ENCODE measurements around the gene IL36RN.

- TF ChIP-seq, protein P1, sequence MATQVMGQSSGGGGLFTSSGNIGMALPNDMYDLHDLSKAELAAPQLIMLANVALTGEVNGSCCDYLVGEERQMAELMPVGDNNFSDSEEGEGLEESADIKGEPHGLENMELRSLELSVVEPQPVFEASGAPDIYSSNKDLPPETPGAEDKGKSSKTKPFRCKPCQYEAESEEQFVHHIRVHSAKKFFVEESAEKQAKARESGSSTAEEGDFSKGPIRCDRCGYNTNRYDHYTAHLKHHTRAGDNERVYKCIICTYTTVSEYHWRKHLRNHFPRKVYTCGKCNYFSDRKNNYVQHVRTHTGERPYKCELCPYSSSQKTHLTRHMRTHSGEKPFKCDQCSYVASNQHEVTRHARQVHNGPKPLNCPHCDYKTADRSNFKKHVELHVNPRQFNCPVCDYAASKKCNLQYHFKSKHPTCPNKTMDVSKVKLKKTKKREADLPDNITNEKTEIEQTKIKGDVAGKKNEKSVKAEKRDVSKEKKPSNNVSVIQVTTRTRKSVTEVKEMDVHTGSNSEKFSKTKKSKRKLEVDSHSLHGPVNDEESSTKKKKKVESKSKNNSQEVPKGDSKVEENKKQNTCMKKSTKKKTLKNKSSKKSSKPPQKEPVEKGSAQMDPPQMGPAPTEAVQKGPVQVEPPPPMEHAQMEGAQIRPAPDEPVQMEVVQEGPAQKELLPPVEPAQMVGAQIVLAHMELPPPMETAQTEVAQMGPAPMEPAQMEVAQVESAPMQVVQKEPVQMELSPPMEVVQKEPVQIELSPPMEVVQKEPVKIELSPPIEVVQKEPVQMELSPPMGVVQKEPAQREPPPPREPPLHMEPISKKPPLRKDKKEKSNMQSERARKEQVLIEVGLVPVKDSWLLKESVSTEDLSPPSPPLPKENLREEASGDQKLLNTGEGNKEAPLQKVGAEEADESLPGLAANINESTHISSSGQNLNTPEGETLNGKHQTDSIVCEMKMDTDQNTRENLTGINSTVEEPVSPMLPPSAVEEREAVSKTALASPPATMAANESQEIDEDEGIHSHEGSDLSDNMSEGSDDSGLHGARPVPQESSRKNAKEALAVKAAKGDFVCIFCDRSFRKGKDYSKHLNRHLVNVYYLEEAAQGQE (IDR thresholded peaks at IDR 0.05; ENCODE audit: low read depth, low read length): no peak
- TF ChIP-seq, protein P2, sequence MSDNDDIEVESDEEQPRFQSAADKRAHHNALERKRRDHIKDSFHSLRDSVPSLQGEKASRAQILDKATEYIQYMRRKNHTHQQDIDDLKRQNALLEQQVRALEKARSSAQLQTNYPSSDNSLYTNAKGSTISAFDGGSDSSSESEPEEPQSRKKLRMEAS (IDR thresholded peaks at IDR 0.05; ENCODE audit: low read depth): no peak
- TF ChIP-seq GATA2 (CRISPR knock-in tag; IDR thresholded peaks at IDR 0.05): no peak
- TF ChIP-seq POLR2AphosphoS5 (IDR thresholded peaks at IDR 0.05; ENCODE audit: low read depth, low read length): no peak
- no peak for TF ChIP-seq RFX5 (IDR thresholded peaks at IDR 0.05; ENCODE audit: low read length)
- TF ChIP-seq, protein P3, sequence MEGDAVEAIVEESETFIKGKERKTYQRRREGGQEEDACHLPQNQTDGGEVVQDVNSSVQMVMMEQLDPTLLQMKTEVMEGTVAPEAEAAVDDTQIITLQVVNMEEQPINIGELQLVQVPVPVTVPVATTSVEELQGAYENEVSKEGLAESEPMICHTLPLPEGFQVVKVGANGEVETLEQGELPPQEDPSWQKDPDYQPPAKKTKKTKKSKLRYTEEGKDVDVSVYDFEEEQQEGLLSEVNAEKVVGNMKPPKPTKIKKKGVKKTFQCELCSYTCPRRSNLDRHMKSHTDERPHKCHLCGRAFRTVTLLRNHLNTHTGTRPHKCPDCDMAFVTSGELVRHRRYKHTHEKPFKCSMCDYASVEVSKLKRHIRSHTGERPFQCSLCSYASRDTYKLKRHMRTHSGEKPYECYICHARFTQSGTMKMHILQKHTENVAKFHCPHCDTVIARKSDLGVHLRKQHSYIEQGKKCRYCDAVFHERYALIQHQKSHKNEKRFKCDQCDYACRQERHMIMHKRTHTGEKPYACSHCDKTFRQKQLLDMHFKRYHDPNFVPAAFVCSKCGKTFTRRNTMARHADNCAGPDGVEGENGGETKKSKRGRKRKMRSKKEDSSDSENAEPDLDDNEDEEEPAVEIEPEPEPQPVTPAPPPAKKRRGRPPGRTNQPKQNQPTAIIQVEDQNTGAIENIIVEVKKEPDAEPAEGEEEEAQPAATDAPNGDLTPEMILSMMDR (IDR thresholded peaks at IDR 0.05): no peak
- TF ChIP-seq, protein P4, sequence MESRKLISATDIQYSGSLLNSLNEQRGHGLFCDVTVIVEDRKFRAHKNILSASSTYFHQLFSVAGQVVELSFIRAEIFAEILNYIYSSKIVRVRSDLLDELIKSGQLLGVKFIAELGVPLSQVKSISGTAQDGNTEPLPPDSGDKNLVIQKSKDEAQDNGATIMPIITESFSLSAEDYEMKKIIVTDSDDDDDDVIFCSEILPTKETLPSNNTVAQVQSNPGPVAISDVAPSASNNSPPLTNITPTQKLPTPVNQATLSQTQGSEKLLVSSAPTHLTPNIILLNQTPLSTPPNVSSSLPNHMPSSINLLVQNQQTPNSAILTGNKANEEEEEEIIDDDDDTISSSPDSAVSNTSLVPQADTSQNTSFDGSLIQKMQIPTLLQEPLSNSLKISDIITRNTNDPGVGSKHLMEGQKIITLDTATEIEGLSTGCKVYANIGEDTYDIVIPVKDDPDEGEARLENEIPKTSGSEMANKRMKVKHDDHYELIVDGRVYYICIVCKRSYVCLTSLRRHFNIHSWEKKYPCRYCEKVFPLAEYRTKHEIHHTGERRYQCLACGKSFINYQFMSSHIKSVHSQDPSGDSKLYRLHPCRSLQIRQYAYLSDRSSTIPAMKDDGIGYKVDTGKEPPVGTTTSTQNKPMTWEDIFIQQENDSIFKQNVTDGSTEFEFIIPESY (IDR thresholded peaks at IDR 0.05; ENCODE audit: borderline replicate concordance, low read depth): no peak
- no peak for TF ChIP-seq FOXJ3 (CRISPR knock-in tag; IDR thresholded peaks at IDR 0.05)
- no peak for TF ChIP-seq TAF1 (IDR thresholded peaks at IDR 0.05; ENCODE audit: borderline replicate concordance, low read depth, low read length)
- TF ChIP-seq EZH2phosphoT487 (IDR thresholded peaks at IDR 0.05; ENCODE audit: borderline replicate concordance, low read depth): no peak
- no peak for TF ChIP-seq RAD21 (IDR thresholded peaks at IDR 0.05; ENCODE audit: low read length)
- no peak for TF ChIP-seq JUND (IDR thresholded peaks at IDR 0.05)
- no peak for TF ChIP-seq RCOR1 (IDR thresholded peaks at IDR 0.05; ENCODE audit: low read length)
These were observed 9.3 kb downstream of the IL36RN start for GRCh38 chr2:113068249-113068648.

All from SK-N-SH (cell line).